ENCODE results near the gene CPS1.

The CPS1 gene

DNA sequence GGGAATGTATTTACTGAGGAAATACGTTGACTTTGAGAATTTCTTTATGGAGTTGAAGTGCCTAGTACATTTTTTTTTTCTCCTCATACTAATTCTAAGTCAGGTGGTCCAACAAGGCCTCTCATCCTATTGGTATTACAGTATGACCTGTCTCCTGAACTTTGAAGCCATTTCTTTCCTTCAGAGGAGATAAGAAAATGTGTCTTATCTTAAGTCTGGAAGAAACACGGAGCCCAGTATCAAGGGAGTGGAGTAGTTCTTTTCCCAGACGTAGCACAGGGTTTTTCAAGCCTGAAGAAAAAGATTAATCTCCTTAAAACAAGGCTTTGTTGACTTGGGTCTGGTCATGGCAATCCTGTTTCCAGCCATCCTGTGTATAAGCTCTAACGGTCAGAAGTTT, 11.6 kb upstream of the CPS1 start:
- Histone ChIP-seq H3K9ac (no peak overlapping the region), H3K4me1 (no peaks in the 10 kb centered on the region), H3K9me3 (no peaks in the 10 kb centered on the region), H4K20me1 (no peaks in the 10 kb centered on the region), H3K4me2 (no peak overlapping the region), H3K27me3 (no peaks in the 10 kb centered on the region), H3K4me3 (no peak overlapping the region), H3K36me3 (no peaks in the 10 kb centered on the region), H3K27ac (no peak overlapping the region)
- TF ChIP-seq Cebpa-rat (IDR thresholded peaks at IDR 0.05): no peak

GRCh38 chr2:210546424-210547208, 9.8 kb upstream of the CPS1 start:
- H3K36me3 ChIP-seq: no peaks in the 10 kb centered on the region
- H3K27ac ChIP-seq: no peak overlapping the region
- H3K4me1 ChIP-seq: no peaks in the 10 kb centered on the region

DNA sequence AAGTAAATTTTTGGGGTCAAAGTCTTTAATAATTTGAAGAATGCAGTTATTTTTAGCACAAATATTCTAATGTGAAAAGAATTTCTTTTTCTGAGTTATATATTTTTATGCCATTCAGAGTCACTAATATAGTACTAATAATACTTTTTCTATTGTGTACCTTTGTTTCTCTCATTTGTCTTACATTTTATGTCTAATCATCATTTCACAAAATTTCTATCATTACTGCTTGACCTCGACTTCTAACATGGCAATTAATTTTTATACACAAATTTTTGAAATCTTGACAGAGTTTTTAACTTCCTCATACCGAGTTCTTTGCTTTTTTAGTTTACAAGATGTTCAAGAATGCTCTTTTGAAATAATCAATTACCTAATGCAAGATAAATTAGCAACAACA, 8.4 kb upstream of the CPS1 start:
- no peak overlapping the region for H3K4me3 ChIP-seq
- no peaks in the 10 kb centered on the region for H3K36me3 ChIP-seq
- no peak for TF ChIP-seq Cebpa-rat (IDR thresholded peaks at IDR 0.05)
- H3K27me3 ChIP-seq: no peaks in the 10 kb centered on the region
- no peaks in the 10 kb centered on the region for H3K4me1 ChIP-seq
- H3K9ac ChIP-seq: no peak overlapping the region
- H3K27ac ChIP-seq: no peak overlapping the region
- no peaks in the 10 kb centered on the region for H3K9me3 ChIP-seq
- H3K4me2 ChIP-seq: no peak overlapping the region
- no peaks in the 10 kb centered on the region for H4K20me1 ChIP-seq

More at GRCh38 chr2:210546424-210547208, 9.8 kb upstream of the CPS1 start:
- TF ChIP-seq Cebpa-rat (IDR thresholded peaks at IDR 0.05): no peak
- Histone ChIP-seq H3K9ac (no peak overlapping the region), H3K27me3 (no peaks in the 10 kb centered on the region), H3K4me3 (no peak overlapping the region), H3K9me3 (no peaks in the 10 kb centered on the region), H4K20me1 (no peaks in the 10 kb centered on the region), H3K4me2 (no peak overlapping the region)

- H4K20me1 ChIP-seq: no peaks in the 10 kb centered on the region
These were observed 7.5 kb upstream of the CPS1 start for GRCh38 chr2:210548878-210549384.

GRCh38 chr2:210551001-210551400, 5.4 kb upstream of the CPS1 start:
- Histone ChIP-seq H3K4me2 (no peak overlapping the region), H3K4me3 (no peak overlapping the region), H4K20me1 (no peaks in the 10 kb centered on the region), H3K4me1 (0 out of 2 replicates have a peak, but pooled peaks cover 4% of the 10 kb centered on the region), H3K9me3 (no peaks in the 10 kb centered on the region), H3K27me3 (no peaks in the 10 kb centered on the region), H3K9ac (no peak overlapping the region), H3K27ac (no peak overlapping the region), H3K36me3 (no peaks in the 10 kb centered on the region)
- TF ChIP-seq Cebpa-rat (IDR thresholded peaks at IDR 0.05): no peak

More at GRCh38 chr2:210548878-210549384, 7.5 kb upstream of the CPS1 start:
- Histone ChIP-seq H3K4me3 (no peak overlapping the region), H3K9me3 (no peaks in the 10 kb centered on the region), H3K4me2 (no peak overlapping the region), H3K36me3 (no peaks in the 10 kb centered on the region), H3K27me3 (no peaks in the 10 kb centered on the region), H3K9ac (no peak overlapping the region), H3K4me1 (no peaks in the 10 kb centered on the region), H3K27ac (no peak overlapping the region)
- TF ChIP-seq Cebpa-rat (IDR thresholded peaks at IDR 0.05): no peak

DNA sequence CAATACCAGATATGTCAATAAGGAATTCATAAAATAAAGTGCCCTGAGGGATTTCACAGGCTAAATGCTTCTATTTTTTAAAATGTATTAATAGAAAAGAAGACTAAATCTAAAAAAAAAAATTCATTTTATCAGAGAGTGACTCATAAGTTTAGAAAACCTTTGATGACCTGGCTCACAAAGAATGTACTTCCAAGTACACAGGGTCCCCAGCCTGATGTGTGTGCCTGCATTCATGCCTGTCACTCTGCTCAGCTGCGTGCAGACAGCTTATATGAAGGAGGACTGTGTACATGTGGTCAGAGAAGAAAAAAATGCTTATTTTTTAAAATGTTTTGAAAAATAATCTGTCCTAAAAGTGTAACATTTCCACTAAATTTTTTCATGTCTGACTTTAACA, 3.0 kb upstream of the CPS1 start:
- Histone ChIP-seq H3K9me3 (no peaks in the 10 kb centered on the region), H3K27ac (no peak overlapping the region), H3K4me2 (no peak overlapping the region), H3K4me1 (0 out of 2 replicates have a peak, but pooled peaks cover 4% of the 10 kb centered on the region), H3K4me3 (no peak overlapping the region), H4K20me1 (no peaks in the 10 kb centered on the region), H3K9ac (no peak overlapping the region), H3K36me3 (no peaks in the 10 kb centered on the region), H3K27me3 (no peaks in the 10 kb centered on the region)
- no peak for TF ChIP-seq Cebpa-rat (IDR thresholded peaks at IDR 0.05)

DNA sequence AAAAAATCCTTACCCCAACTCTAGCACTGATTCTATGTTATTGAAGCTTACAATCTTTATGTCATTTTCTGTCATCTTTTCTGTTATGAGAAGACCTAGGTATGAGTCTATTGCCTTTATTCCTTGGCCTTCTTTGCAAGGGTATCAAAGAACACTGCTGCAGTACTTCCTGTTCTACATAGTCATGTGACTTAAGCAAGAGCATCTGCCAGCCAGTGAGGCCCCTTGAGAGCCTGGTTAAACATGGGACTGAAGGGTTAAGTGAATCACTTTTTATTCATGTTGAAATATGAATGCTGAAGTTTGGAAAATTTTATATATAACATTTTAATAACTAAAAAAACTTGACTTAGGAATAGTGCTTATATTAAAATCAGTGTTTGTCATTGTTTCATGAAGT, 844 bp upstream of the CPS1 start:
- H4K20me1 ChIP-seq: no peaks in the 10 kb centered on the region
- H3K4me2 ChIP-seq: no peak overlapping the region
- no peaks in the 10 kb centered on the region for H3K27me3 ChIP-seq
- no peaks in the 10 kb centered on the region for H3K9me3 ChIP-seq
- no peaks in the 10 kb centered on the region for H3K36me3 ChIP-seq
- 0 out of 2 replicates have a peak, but pooled peaks cover 4% of the 10 kb centered on the region for H3K4me1 ChIP-seq
- H3K27ac ChIP-seq: no peak overlapping the region
- no peak overlapping the region for H3K4me3 ChIP-seq
- TF ChIP-seq Cebpa-rat (IDR thresholded peaks at IDR 0.05): no peak
- H3K9ac ChIP-seq: no peak overlapping the region

DNA sequence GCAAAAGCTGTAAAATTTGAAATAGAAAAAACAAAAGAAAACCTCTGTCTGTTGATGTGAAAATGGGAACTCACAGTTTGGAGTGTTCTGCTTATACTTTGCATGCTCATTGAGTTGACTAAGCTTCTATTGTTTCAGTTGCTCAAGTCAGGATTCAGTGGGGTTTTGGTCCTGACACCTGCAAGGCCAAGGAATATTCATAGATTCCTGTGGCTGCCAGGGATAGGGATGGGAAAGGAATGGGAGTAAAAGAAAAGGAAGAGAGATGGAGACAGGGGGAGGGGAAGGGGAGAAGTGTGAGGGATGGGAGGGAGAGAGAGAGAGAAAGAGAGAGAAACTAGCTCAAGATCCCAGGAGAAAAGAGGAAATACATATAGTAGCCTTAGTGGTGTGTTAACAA, 1.3 kb downstream of the CPS1 start:
- no peak overlapping the region for H3K4me3 ChIP-seq
- no peak overlapping the region for H3K9ac ChIP-seq
- H3K4me1 ChIP-seq: 0 out of 2 replicates have a peak, but pooled peaks cover 4% of the 10 kb centered on the region
- H3K9me3 ChIP-seq: no peaks in the 10 kb centered on the region
- no peak overlapping the region for H3K4me2 ChIP-seq
- no peak overlapping the region for H3K27ac ChIP-seq
- H3K36me3 ChIP-seq: no peaks in the 10 kb centered on the region
- no peak for TF ChIP-seq Cebpa-rat (IDR thresholded peaks at IDR 0.05)
- no peaks in the 10 kb centered on the region for H4K20me1 ChIP-seq
- H3K27me3 ChIP-seq: no peaks in the 10 kb centered on the region

DNA sequence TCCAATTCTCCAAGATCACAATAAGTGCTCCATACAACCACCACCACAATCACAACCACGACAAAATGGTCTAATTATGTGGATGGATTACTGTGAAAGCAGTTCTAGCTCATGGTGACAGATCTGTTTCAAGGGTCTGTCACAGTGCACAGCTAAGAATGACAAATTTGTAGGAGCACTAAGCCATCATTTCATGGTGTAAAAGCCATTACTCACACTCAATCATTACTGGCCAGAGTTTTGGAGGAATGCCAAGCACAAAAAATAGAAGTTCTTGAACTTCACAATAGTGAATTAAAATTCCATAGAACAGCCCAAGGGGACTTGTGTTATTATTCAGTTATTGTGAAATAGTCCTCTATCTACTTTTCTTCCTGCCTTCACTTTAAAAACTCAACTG, 2.3 kb downstream of the CPS1 start:
- no peaks in the 10 kb centered on the region for H3K9me3 ChIP-seq
- H3K9ac ChIP-seq: no peak overlapping the region
- H3K4me3 ChIP-seq: no peak overlapping the region
- H3K4me2 ChIP-seq: no peak overlapping the region
- no peak overlapping the region for H3K27ac ChIP-seq
- H3K4me1 ChIP-seq: 0 out of 2 replicates have a peak, but pooled peaks cover 4% of the 10 kb centered on the region
- no peaks in the 10 kb centered on the region for H4K20me1 ChIP-seq
- TF ChIP-seq Cebpa-rat (IDR thresholded peaks at IDR 0.05): no peak
- no peaks in the 10 kb centered on the region for H3K36me3 ChIP-seq
- no peaks in the 10 kb centered on the region for H3K27me3 ChIP-seq

- Histone ChIP-seq H3K27ac (no peak overlapping the region), H3K9me3 (no peaks in the 10 kb centered on the region), H3K27me3 (no peaks in the 10 kb centered on the region), H4K20me1 (no peaks in the 10 kb centered on the region), H3K4me3 (no peak overlapping the region), H3K4me1 (0 out of 2 replicates have a peak, but pooled peaks cover 4% of the 10 kb centered on the region), H3K36me3 (no peaks in the 10 kb centered on the region), H3K4me2 (no peak overlapping the region), H3K9ac (no peak overlapping the region)
- no peak for TF ChIP-seq Cebpa-rat (IDR thresholded peaks at IDR 0.05)
These were observed 2.8 kb downstream of the CPS1 start for GRCh38 chr2:210559182-210559581.
